HG02610 (cell line): ENCODE results near the gene INHBB.

Experiments used
- ATAC-seq: cut with Tn5 transposase; IDR thresholded peaks from one replicate; pipeline ENCODE4 v1.9.1; 2021; ENCODE audit warnings: mild to moderate bottlenecking, moderate library complexity; ENCODE audit not compliant: unreplicated experiment

The INHBB gene

GRCh38 chr2:120341977-120342376 lies 4.0 kb upstream of the INHBB start:
- no peak for ATAC-seq

GRCh38 chr2:120342446-120342845 lies 3.5 kb upstream of the INHBB start:
- no peak for ATAC-seq

- ATAC-seq = no peak
Measured at GRCh38 chr2:120343100-120343432, 2.9 kb upstream of the INHBB start.

GRCh38 chr2:120343433-120344105 lies 2.4 kb upstream of the INHBB start:
- no peak for ATAC-seq

- ATAC-seq = no peak
Measured at GRCh38 chr2:120344214-120344975, 1.5 kb upstream of the INHBB start.

- no peak for ATAC-seq
Measured at GRCh38 chr2:120344976-120345581, 857 bp upstream of the INHBB start.

GRCh38 chr2:120345608-120346007 lies 328 bp upstream of the INHBB start:
- ATAC-seq = no peak

GRCh38 chr2:120346667-120347358 lies 877 bp downstream of the INHBB start:
- no peak for ATAC-seq

GRCh38 chr2:120347396-120348060 lies 1.6 kb downstream of the INHBB start:
- ATAC-seq = no peak

- ATAC-seq = no peak
Measured at GRCh38 chr2:120348134-120348736, 2.3 kb downstream of the INHBB start.

- ATAC-seq = no peak
Measured at GRCh38 chr2:120348737-120349439, 3.0 kb downstream of the INHBB start.

GRCh38 chr2:120349440-120349921 lies 3.5 kb downstream of the INHBB start:
- ATAC-seq = no peak

- ATAC-seq = no peak
Measured at GRCh38 chr2:120350080-120350479, 4.1 kb downstream of the INHBB start.

- ATAC-seq = no peak
Measured at GRCh38 chr2:120350801-120351320, 4.9 kb downstream of the INHBB start.

- ATAC-seq = no peak
Measured at GRCh38 chr2:120352696-120353590, 7.0 kb downstream of the INHBB start.

- ATAC-seq = no peak
Measured at GRCh38 chr2:120353591-120353898, 7.6 kb downstream of the INHBB start.

- ATAC-seq = no peak
Measured at GRCh38 chr2:120353931-120354330, 8.0 kb downstream of the INHBB start.

GRCh38 chr2:120354467-120354866 lies 8.5 kb downstream of the INHBB start:
- no peak for ATAC-seq
